HepG2 (cell line): Measurements from ENCODE around the gene SCGB2A2.

Experiments
- HMG20B ChIP-seq: conservative IDR thresholded peaks from 2 replicates; pipeline ENCODE4 v1.6.1; 2016; ENCODE audit warnings: missing genetic modification reagents, missing compliant biosample characterization
- SIN3A ChIP-seq: IDR thresholded peaks from 2 replicates; pipeline ENCODE4 v1.6.1; 2011; ENCODE audit warnings: low read depth, mild to moderate bottlenecking, control low read depth, low read length, borderline replicate concordance

DNA sequence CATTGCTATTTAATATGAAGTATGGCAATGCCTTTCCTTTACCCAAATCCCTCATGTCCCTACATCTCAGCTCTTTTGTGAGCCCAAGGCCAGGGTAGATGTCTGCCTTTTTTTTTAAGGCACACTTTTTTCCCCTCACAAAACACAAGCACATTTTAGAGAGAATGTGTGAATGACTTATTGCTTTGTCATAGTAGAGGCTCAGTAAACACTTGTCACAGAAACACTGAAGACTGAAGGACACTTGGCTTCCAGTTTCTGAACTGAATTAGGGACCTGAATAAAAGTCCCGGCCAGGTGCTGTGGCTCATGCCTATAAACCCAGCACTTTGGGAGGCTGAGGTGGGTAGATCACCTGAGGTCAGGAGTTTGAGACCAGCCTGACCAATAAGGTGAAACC is 2.9 kb upstream of the SCGB2A2 start:
- TF ChIP-seq HMG20B (CRISPR knock-in tag) (no peak), SIN3A (no peak)
